COLO668 (cell line): Measurements from ENCODE around the gene RAD51B.

Experiments
- DNase-seq: peaks from one replicate; lab custom pipeline; 2025; ENCODE audit not compliant: unreplicated experiment; lab: John Stamatoyannopoulos, UW

The RAD51B gene

DNA sequence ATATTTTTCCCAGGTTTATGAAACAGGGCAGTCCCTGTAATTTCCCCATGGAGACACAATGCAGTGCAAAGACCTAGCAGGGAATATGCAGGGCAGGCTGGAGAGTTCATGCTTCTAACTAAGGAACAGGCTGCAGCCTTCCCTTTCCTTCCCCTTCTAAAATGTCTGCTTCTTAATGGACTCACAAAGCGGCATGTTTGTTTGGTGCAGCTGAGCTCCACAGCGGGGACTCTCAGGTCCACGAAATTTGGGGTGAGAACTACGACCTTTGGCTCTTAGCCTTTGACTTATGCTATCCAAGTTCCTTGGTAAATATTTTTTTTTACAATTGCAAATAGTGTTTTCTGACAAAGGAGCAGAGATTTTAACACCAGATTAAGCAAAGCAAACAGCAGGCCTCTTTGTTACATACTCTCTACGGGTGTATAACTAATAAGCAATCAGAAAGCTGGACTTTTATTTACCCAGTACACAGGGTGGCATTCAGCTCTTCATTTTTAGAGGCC is 649.7 kb downstream of the RAD51B start:
- no peak for DNase-seq

DNA sequence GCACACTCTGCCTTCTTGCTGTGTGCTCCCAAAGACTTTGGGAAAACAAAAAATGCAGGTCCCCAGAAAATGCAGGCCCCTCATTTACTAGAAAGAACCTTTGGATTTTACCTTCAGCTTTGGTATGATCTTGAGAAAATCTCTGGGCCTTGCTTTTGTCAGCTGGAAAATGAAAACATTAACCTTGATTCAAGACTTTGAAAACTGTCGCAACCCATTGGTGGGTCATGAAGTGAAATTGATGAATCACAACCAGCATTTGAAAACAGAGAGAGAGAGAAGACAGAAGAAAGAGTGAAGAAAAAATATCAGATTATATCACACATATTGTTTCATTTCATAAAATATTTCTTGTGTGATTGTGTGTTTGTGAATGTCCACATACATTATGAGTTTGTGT is 650.8 kb downstream of the RAD51B start:
- no peak for DNase-seq

DNA sequence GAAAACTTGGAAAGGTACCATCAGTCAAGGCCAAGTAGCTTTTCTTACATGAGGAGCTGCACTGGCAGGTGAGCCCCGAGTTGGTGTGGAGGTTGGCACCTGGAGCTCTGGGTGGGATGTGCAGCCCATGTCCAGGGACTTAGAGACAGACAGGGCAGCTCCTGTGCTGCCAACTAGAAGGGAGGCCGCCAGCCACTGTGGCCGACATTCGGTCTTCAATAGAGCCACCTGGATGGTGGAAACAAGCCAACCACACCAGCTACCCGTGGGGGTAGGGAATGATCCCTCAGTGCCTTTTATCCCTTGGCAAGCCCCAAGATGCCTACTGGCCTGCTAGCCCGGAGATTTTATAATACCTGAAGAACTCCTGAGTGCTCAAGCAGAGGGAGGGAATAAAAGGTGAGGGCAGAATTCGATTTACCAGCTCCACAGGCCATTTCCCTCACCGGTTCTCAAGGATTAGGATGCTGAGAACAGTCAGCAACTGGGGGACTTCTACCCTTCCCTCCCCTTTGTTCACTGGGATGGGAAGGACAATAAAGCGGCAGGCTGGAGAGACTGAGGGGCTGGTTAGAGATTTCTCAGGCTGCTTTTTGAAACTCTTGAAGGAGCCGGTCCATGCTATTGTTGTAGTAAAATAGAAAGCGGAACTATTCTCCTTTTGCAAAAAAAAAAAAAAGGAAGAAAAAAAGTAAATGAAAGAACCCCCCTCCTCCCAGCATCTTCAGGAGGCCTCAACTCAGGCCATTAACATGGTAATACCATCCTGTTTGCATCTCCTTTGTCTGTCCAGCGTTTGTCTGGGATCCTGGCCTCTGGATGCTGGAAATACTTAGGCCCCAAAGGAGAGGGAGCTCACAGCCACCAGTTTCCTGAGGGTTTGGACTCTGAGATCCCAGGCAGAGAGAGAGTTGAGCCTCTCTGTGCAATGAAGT is 651.7 kb downstream of the RAD51B start:
- DNase-seq, result no peak

GRCh38 chr14:68471964-68472508 is 652.5 kb downstream of the RAD51B start:
- no peak for DNase-seq

DNA sequence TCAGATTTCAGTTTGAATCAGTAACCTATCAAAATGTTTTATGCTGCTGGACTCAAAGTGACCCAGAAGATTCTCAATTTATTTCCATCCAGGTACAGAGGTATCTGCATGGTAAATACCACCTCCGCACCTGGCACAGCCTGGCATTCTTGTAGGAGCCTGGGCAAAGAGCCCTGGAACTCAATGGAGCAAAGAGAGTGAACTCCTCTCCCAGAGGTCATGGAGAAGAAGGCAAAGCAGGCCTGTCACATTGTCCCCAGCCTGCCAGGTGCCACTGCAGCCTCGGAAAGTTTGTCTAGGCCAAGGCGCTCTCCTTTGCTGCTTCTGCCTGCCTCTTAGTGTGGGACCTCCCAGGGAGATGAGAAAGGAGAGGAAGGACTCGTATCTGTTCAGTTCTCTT is 653.5 kb downstream of the RAD51B start:
- DNase-seq, result no peak

- no peak for DNase-seq
Measured at GRCh38 chr14:68473794-68474193, 654.2 kb downstream of the RAD51B start.

GRCh38 chr14:68474741-68475140 is 655.2 kb downstream of the RAD51B start:
- DNase-seq, result no peak

GRCh38 chr14:68475802-68476201 is 656.2 kb downstream of the RAD51B start:
- no peak for DNase-seq

DNA sequence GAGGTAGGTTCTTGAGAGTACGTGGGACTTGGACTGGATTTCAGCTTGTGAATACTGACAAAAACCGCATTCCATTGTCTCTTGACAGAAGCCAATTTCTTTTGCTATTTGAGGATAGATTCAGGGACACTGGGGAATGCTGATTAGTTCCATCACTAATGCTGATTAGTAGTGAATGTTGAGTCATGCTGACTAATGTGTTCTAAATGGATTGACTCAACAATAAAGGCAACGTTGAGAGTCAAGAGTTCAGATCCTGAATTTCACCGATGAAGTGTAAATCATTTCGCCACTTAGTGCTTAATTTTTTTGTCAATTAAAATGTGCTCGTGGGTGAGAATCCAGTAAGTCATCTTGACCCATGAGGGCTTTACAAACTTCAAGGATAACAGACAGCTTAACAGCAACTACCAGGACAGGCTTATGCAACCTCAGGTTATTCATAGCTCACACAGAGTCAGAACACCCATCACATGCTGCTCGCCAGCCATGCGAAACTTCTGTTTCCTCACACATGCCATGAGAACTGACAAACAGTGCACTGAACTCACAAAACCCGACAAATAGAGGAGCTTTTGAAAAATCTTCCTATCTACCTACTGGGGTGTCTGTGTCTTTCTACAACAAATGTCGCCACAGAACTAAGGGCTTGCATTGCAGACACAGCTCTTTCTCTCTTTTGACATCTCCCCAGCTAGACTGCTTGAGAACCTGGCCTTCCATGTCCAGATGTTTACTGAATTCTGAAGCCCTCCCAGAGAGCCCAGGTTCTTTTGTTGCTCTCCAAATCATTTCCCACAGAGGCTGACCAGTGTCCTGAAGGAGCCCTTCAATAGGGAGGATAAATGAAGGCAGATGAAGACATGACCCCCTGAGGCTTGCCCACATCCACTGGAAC is 656.9 kb downstream of the RAD51B start:
- no peak for DNase-seq

DNA sequence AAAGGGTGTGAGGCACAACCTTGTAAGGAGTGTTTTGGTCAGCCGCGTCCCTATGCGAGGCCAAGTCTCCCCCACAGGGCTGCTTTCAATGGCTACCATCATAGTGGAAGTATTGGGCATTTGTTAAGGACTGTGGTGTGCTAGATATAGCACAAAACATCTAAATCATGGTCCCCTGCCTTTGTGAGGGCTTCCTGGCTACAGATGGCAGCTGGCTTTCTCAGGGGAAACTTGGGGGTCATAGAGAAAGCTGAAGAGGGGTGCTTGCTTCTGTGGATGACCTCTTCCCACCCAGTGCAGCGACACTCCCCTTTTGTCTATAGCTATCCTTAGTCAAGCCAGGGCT is 657.5 kb downstream of the RAD51B start:
- no peak for DNase-seq

- no peak for DNase-seq
Measured at GRCh38 chr14:68477461-68478085, 658.0 kb downstream of the RAD51B start.

DNA sequence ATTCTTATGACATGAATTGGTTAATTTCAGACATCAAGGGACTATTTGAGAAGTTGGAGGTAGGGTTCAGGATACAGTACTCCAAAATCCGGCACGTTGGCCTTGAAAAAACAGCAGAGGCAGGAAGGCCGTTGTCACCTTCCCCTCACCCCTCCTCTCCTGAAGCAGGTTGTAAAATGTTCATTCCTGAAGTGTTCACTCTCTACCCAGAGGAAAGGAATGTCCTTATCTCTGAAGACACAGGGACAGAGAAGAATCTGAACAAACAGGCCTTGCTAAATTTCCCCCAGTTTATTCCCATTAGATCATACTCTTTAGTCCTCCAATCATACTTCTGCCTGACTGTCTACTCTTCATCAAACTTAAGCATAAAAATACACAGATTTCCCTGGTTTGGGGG is 659.7 kb downstream of the RAD51B start:
- no peak for DNase-seq

GRCh38 chr14:68482018-68482417 is 662.4 kb downstream of the RAD51B start:
- DNase-seq, result no peak

DNA sequence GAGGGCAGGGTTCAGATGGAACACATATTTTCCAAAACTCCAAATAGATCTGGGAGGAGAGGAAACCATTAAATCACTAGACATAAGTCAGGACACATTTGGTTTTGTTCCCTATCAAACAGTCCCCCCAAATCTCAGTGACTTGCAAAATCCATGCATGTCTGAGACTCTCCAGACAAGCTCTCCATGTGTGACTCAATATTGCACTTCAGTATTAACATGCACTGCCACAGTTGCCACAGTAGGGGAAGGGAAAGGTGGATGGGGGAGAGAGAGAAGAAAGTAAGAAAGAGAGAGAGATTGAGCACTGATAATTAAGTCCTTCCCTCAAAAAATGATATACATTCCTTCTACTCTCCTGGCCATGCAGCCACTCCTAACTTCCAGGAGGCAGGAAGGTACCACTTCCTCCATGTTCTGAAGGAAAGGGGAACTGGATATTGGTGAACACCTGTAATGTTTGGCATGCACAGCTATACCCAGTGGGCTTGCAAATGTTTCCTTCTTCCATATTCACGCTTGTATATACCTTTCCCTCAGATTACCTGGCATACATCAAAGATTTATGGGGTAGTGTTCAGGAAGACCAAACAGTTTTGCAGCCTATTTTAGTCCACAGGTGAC is 663.3 kb downstream of the RAD51B start:
- no peak for DNase-seq

DNA sequence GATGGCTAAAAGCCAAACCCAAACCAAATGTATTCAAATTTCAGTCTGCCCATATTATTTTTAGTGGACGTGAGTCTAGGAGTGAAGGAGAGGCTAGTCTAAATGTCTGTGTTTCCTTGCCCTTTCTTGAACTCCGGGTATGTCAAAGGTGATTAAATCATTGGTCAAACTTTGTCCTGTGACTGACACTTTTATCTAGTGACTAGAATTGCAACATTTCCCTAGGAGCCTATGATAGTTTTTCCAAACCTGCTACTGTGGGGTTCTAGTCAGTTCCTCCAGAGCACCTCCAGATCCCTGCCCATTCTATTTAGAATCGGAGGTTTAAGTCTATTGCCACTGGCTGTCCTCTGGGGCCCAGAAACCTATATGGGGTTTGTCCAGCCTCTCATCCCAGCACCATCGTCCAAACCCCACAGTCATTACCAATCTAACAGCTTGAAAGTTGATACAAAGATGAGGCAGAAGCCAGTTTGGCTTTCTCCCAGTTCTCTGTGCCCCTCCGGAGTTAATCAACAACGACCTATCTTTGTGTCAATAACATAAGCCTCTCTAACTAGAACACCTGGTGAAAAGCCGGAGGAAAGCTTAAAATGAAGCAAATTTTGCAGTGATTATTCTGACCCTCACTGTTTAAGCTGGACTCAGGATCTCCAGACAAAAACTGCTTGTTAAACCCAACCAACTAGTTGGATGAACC is 666.6 kb downstream of the RAD51B start:
- peak; percentile 20 for DNase-seq

GRCh38 chr14:68486809-68487208 is 667.2 kb downstream of the RAD51B start:
- no peak for DNase-seq

DNA sequence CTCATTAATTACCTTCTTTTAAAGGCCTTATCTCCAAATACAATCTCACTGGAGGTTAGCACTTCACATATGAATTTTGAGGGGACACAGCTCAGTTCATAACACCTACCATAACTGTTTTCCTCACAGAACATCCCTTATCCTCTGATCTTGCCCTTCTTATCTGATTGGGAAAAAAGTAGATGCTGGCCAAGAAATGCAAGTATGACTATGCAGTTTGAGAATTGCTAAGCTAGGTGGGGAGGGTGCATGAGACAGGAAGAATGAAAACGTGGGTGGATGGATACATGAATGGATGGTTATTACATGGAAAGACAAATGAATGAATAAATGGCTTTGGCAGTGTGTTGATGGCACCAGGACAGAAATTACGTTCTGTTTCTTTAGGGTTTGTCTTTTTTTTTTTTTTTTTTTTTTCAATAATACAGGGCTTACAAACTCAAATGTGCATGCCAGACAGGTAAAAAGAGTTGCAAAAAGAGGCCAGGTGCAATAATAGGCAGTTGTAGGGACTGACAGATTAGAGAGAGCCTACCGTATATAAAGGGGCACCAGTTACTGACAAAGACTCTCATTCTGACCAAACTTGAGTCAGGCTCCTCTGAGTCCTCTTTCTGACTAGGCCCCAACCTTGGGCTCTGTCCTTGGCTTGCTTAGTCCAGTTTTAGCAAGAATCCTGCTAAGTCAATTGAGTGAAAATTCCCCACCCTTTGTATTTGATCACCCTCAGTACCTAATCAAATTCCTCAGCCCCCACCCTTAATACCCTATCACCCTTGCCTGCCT is 668.4 kb downstream of the RAD51B start:
- no peak for DNase-seq

DNA sequence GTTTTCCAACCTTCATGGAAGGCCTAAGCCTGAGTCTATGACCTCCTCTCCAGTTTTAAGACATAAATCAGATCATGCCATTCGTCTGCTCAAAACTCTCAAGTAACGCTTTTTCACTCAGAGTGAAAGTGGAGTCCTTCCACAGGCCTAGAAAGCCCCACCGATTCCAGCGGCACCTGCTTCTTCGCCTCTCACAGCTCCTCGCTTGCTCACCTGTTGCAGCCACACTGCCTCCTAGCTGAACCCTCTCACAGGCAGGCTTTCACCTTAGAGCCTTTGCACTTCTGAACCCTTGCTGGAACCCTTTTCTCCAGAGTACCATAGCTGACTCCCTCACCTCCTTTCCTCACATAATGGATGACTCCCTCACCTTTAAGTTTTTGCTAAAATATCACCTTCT is 672.2 kb downstream of the RAD51B start:
- DNase-seq, result no peak
